MG63 (cell line): ENCODE results near the gene GOLM1. TPM values are rescaled to one million over a fixed set of nuclear protein-coding genes. Genes with fewer than 3 reads are reported as not detected.

Experiments
- DNase-seq: peaks from one replicate; pipeline ENCODE4 v3.0.0-alpha.2; 2020
- H3K27me3 ChIP-seq: fragments of 250-450 bp; sonication (Bioruptor Pico); 2 replicates; pipeline ENCODE4 v1.5.1; 2020; ENCODE audit warnings: mild to moderate bottlenecking, moderate library complexity
- H3K36me3 ChIP-seq: fragments of 250-450 bp; sonication (Bioruptor Pico); 2 replicates; pipeline ENCODE4 v1.5.1; 2020; ENCODE audit warnings: mild to moderate bottlenecking, moderate library complexity
- H3K4me3 ChIP-seq: fragments of 250-450 bp; sonication (Bioruptor Pico); 2 replicates; pipeline ENCODE4 v1.5.1; 2020; ENCODE audit warnings: mild to moderate bottlenecking, moderate library complexity
- H3K9me3 ChIP-seq: fragments of 250-450 bp; sonication (Bioruptor Pico); 2 replicates; pipeline ENCODE4 v1.5.1; 2020; ENCODE audit warnings: mild to moderate bottlenecking, moderate library complexity
- total RNA-seq: library from RNA; depleted of rRNA; stranded (reverse); fragments of >200 nt; shearing (Covaris generic); gene quantifications from 2 replicates; pipeline ENCODE4 v1.2.3, GENCODE V29; 2014; ENCODE audit warnings: low replicate concordance

GOLM1 gene
- total RNA-seq, 1 experiment from 2014 or later, result 37.9 TPM

GRCh38 chr9:86036555-86036954 is 62.8 kb downstream of the GOLM1 start:
- Histone ChIP-seq H3K9me3 (no peaks in the 10 kb centered on the region), H3K4me3 (no peak overlapping the region), H3K36me3 (no peaks in the 10 kb centered on the region), H3K27me3 (no peaks in the 10 kb centered on the region)
- DNase-seq, result no peak

DNA sequence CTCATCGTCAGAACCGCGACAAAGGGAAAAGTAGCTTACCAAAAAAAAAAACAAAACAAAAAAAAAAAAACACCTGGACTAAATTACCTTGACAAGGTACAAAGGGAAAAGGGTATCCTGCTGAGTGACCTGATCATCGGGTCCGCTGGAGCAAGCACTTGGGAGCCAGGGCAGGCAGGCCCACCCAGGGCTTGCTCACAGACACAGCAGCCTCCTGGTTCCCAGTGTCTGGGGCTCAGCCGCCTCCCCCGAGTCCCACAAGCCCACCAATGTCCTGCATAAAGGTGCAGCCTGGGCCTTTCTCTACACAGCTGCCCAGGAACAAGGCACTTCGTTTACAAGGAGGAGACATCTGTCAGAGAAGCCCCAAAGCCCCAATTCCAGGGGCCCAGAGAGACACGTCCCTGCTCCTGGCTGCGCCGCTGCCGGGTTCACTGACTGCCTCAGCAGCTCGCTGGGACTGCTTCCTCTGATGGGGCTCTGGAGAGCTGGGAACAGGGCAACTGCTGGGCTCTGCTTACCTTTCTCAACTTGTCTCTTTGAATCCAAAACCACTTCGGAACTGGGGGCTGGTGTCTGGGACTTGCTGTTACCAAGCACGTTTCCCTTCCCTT is 63.4 kb downstream of the GOLM1 start:
- no peaks in the 10 kb centered on the region for H3K9me3 ChIP-seq
- no peak for DNase-seq
- H3K27me3 ChIP-seq, result no peaks in the 10 kb centered on the region
- no peak overlapping the region for H3K4me3 ChIP-seq
- H3K36me3 ChIP-seq, result no peaks in the 10 kb centered on the region

DNA sequence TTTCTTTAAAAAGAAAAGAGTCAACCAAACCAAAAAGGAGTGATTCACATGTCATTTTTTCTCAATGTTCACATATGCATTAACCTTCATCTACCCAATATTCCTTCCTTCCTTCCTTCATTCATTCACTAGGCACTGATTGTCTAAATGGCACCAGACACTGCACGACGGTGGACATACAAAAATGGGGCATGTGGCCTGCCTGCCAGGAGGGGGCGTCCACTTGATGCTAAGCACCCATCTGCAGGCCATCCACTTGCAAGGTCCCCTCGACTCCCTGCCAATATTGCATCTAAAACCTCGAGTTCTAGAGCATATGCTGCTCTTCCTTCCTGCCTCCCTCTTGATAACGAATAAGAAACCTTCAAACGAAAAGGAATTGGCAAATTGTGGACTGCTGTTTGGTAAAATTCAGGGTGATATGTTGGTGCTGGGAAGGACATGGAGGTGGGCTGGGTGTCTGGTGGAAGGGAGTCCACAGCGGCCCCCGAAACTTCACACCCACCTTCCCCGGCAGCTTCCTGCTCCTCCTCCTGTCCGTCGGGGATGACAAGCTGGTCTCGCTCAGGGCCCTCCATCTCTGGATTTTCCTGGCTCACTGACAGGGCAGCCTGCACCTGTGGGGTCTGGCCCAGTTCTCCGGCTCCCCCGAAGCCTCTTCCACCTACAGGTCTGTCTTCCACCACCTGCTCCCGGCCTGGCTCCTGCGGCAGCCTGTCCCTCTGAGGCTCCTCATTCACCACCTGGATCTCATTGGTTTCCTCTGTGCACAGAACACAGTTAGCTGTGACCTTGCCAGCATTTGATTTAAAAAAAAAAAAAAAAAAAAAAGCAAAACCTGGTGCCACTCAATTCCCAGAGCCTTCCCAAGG is 64.3 kb downstream of the GOLM1 start:
- DNase-seq, result peak; percentile 39
- Histone ChIP-seq H3K36me3 (no peaks in the 10 kb centered on the region; the same call in 1 of the 2 replicates), H3K4me3 (no peak overlapping the region), H3K9me3 (no peaks in the 10 kb centered on the region), H3K27me3 (no peaks in the 10 kb centered on the region)

DNA sequence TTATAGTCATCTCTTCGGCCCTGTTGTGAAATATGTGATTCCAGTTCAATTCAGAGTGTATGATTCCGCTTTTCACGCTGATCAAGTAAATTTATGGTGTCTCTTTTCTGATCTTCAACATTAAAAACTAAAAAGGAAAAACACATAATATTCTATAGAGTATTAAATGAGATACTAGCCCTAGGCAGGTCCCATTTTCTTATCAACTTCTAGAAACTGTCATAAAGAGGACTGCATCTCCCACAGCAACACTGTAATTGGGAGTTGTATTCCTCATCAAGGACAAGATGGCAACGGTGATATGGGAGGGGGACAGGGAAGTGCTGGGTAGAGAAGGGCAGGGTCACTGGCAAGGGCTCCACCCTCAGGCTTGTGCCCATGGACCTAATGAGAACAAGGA is 71.6 kb downstream of the GOLM1 start:
- peaks cover 26% of the 10 kb centered on the region for H3K36me3 ChIP-seq
- DNase-seq, result no peak
- H3K9me3 ChIP-seq, result no peaks in the 10 kb centered on the region
- H3K4me3 ChIP-seq, result no peak overlapping the region
- no peaks in the 10 kb centered on the region for H3K27me3 ChIP-seq

DNA sequence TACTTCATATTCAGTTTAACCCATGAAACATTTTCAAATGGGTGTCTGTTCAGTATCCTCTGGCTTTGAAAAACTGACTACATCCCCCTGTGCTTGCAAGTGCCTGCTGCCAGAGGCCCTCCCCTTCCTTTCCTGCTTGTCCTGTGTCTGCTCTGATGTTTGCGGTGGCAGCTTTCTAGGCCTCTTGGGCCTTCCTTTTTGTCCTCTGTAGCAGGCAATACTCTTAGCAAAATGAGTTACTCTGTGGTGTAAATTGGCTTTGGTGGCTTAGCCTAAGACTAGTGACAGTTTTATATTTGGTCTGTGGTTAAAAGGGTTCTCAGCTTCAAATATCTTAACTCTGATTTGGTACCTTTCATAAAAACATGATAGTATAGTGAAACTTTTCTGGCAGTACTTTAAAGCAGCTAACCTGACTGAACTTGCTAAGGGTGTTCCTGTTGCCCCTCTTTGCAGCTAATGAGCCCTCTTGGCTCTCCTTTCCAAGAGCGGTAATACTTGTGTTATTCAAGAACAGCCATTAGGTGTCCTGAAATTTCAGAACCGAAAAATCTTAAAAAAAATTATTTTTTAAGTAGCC is 76.6 kb downstream of the GOLM1 start:
- no peaks in the 10 kb centered on the region for H3K27me3 ChIP-seq
- H3K4me3 ChIP-seq, result no peak overlapping the region
- DNase-seq, result no peak
- H3K9me3 ChIP-seq, result no peaks in the 10 kb centered on the region
- peaks cover 47% of the 10 kb centered on the region for H3K36me3 ChIP-seq

DNA sequence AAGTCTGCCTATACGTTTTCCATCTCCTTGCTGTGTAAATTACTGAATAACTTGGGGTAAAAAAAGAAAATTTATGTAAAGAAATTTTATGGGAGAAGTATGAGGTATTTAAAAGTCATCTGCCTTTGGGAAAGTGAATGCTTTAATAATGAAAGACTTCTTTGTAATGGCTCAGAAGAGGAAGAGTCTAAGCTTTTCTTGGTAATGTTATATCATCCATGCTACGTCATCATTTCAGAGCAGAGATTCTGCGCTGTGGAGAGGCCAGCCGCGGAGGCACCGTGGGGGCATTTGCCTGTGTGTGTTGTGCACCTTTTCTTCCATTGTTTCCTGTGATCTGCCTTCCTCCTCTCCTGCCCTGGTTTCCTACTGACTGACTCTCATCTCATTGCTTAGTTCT is 78.2 kb downstream of the GOLM1 start:
- Histone ChIP-seq H3K4me3 (no peak overlapping the region), H3K36me3 (peaks cover 47% of the 10 kb centered on the region), H3K27me3 (no peaks in the 10 kb centered on the region), H3K9me3 (no peaks in the 10 kb centered on the region)
- no peak for DNase-seq

GRCh38 chr9:86020731-86021130 is 78.6 kb downstream of the GOLM1 start:
- Histone ChIP-seq H3K27me3 (no peaks in the 10 kb centered on the region), H3K36me3 (peaks cover 47% of the 10 kb centered on the region), H3K9me3 (no peaks in the 10 kb centered on the region), H3K4me3 (no peak overlapping the region)
- DNase-seq, result no peak

DNA sequence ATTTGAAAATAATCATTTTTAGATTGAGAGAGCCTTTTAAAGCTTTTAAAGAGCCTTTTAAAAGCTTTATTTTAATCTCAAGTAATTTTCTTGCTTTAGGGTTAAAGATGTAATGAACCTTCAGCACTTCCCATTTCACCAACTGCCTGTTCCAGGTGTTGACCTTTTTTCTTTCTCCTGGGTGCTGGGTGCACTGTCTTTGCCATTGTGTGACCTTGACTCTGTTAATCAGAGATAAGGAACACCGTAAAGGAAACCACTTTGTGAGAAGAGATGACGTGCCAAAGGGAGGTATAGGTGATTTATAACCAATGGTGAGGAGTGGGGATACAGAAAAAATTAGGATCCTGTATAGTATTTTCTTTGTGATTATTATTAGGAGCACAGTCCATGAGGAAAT is 90.2 kb downstream of the GOLM1 start:
- peaks cover 56% of the 10 kb centered on the region for H3K36me3 ChIP-seq
- H3K9me3 ChIP-seq, result peaks cover 7% of the 10 kb centered on the region; the same call in 1 of the 2 replicates
- no peaks in the 10 kb centered on the region for H3K27me3 ChIP-seq
- DNase-seq, result no peak
- no peak overlapping the region for H3K4me3 ChIP-seq

DNA sequence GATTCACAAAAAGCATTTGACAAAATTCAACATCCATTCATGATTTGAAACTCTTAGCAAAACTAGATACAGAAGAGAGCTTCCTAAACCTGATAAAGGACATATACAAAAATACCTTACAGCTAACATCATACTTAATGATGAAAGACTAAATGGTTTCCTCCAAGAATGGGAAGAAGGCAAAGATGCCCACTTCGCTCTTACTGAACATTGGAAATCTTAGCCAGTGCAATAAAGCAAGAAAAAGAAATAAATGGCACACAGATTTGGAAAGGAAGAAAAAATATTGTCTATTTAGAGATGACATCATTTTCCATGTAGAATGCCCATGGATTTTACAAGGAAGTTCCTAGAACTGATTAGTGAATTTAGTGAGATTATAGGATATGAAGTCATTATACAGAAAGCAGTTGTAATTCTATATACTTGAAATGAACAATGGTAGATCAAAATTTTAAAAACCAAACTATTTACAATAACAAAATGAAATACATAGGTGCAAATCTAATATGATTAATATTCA is 94.0 kb downstream of the GOLM1 start:
- Histone ChIP-seq H3K36me3 (peaks cover 77% of the 10 kb centered on the region), H3K9me3 (peaks cover 10% of the 10 kb centered on the region; the same call in 1 of the 2 replicates)

GRCh38 chr9:85995599-85995998 is 103.8 kb downstream of the GOLM1 start:
- DNase-seq, result no peak
- Histone ChIP-seq H3K36me3 (peaks cover 35% of the 10 kb centered on the region), H3K9me3 (no peaks in the 10 kb centered on the region)

More for the DNA sequence above, 94.0 kb downstream of the GOLM1 start:
- no peaks in the 10 kb centered on the region for H3K27me3 ChIP-seq
- no peak for DNase-seq
- H3K4me3 ChIP-seq, result no peak overlapping the region

DNA sequence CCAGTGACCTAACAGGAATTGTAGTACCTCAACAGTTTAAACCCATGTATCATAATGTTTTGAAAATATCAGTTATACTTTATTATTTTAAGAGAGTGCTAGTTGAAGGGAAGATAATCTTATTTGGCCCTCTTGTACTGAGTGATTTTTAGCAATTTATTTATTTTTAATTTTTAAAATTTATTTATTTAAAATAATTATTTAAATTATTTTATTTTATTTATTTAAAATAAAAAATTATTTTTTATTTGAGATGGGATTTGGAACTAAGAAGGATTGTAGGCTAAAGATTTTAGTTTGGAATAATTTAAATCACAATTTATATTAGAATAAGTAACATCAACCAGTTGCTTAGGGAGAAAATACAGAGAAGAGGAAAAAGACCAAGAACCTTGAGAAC is 104.3 kb downstream of the GOLM1 start:
- Histone ChIP-seq H3K9me3 (no peaks in the 10 kb centered on the region), H3K36me3 (peaks cover 34% of the 10 kb centered on the region), H3K4me3 (no peak overlapping the region), H3K27me3 (no peaks in the 10 kb centered on the region)
- DNase-seq, result no peak

More at GRCh38 chr9:85995599-85995998, 103.8 kb downstream of the GOLM1 start:
- Histone ChIP-seq H3K27me3 (no peaks in the 10 kb centered on the region), H3K4me3 (no peak overlapping the region)

- no peak for DNase-seq
- no peaks in the 10 kb centered on the region for H3K9me3 ChIP-seq
- peaks cover 25% of the 10 kb centered on the region for H3K36me3 ChIP-seq
- H3K27me3 ChIP-seq, result no peaks in the 10 kb centered on the region
- H3K4me3 ChIP-seq, result no peak overlapping the region
These were observed 105.2 kb downstream of the GOLM1 start for GRCh38 chr9:85994191-85994590.

- DNase-seq, result no peak
These were observed 112.1 kb downstream of the GOLM1 start for GRCh38 chr9:85987236-85987635.

DNA sequence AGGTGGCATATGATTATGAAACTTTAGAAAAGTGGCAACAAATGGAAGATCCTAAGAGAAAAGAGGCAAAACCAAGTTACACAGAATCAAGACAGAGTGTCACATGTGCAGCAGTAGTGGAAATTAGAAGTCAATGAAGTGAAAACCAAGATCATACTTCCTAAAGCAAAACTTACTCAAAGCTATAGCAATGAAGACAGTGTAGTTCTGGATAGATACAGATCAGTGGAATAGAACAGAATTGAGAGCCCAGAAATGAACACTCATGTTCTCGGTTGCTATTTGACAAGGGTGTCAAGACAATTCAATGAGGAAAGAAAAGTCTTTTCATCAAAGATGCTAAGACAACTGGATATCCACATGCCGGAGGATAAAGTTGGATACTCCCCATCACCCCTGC is 114.9 kb downstream of the GOLM1 start:
- no peaks in the 10 kb centered on the region for H3K27me3 ChIP-seq
- DNase-seq, result no peak
- peaks cover 33% of the 10 kb centered on the region for H3K36me3 ChIP-seq
- H3K9me3 ChIP-seq, result no peaks in the 10 kb centered on the region
- no peak overlapping the region for H3K4me3 ChIP-seq

More at GRCh38 chr9:85987236-85987635, 112.1 kb downstream of the GOLM1 start:
- H3K4me3 ChIP-seq, result no peak overlapping the region
- no peaks in the 10 kb centered on the region for H3K9me3 ChIP-seq
- peaks cover 17% of the 10 kb centered on the region for H3K36me3 ChIP-seq
- no peaks in the 10 kb centered on the region for H3K27me3 ChIP-seq

DNA sequence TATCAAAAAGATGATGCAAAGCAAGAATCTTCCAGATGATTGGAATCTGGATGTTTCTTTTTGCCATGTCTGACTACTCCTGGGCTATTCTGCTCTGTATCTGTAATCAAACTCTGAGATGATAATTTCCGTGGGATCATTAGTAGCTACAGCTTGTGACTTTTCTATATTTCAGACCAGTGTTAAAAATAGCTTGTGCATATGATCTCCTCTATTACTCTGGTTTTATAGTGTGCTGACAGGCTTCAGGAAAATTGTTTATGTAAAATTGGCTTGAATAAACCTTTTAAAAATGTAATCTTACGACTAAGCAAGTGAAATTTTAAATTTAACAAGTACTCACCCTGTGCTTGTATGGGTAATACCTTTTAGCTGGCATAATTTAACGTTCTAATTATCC is 118.0 kb downstream of the GOLM1 start:
- Histone ChIP-seq H3K4me3 (no peak overlapping the region), H3K9me3 (no peaks in the 10 kb centered on the region), H3K36me3 (peaks cover 56% of the 10 kb centered on the region), H3K27me3 (no peaks in the 10 kb centered on the region)
- no peak for DNase-seq

- H3K9me3 ChIP-seq, result no peaks in the 10 kb centered on the region
- H3K4me3 ChIP-seq, result no peak overlapping the region
- H3K27me3 ChIP-seq, result no peaks in the 10 kb centered on the region
- peaks cover 40% of the 10 kb centered on the region for H3K36me3 ChIP-seq
- DNase-seq, result peak; percentile 3
These were observed 120.9 kb downstream of the GOLM1 start for GRCh38 chr9:85978496-85978895.
